Measurements from ENCODE around the gene TOE1. TPM values are rescaled to one million over a fixed set of nuclear protein-coding genes. Genes with fewer than 3 reads are reported as not detected.

The TOE1 gene
- total RNA-seq, 1 experiment from 2014 or later, result 31.2 TPM

DNA sequence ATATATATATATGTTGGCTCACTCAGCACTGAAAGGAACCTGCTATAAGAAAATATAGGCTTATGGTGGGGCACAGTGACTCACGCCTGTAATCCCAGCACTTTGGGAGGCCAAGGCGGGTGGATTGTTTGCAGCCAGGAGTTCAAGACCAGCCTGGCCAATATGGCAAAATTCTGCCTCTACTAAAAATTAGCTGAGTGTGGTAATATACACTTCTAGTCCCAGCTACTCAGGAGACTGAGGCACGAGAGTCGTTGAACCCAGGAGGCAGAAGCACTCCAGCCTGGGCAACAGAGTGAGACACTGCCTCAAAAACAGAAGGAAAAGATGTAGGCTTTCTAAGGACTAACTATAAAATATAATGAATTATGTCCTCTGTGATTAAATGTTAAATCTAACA lies 14.9 kb downstream of the TOE1 start:
- H3K27ac ChIP-seq (ENCODE audit: insufficient read length, low read depth, low read length), result no peak overlapping the region

More for the DNA sequence above, 14.9 kb downstream of the TOE1 start:
- Histone ChIP-seq H2AK5ac (ENCODE audit: insufficient read length, low read length) (no peak overlapping the region), H2BK120ac (ENCODE audit: low read depth, low read length, poor library complexity, severe bottlenecking) (no peak overlapping the region), H2BK12ac (ENCODE audit: insufficient read length, low read depth, low read length) (no peak overlapping the region), H3K79me1 (ENCODE audit: insufficient read depth, low read depth, low read length, poor library complexity, severe bottlenecking) (no peaks in the 10 kb centered on the region), H4K5ac (ENCODE audit: insufficient read length, low read depth, low read length) (no peak overlapping the region), H3K27me3 (ENCODE audit: insufficient read depth, low read length) (no peaks in the 10 kb centered on the region), H3K4me1 (ENCODE audit: insufficient read depth, low read length) (no peaks in the 10 kb centered on the region; the same call in 1 of the 2 replicates), H3K9me3 (ENCODE audit: control insufficient read depth, low read depth, low read length) (no peaks in the 10 kb centered on the region), H3K23me2 (ENCODE audit: insufficient read length, low read depth, low read length, poor library complexity, severe bottlenecking) (no peaks in the 10 kb centered on the region), H4K8ac (replicated peaks; ENCODE audit: insufficient read length, low read depth, low read length) (no peak overlapping the region), H3K14ac (ENCODE audit: insufficient read depth, low read length) (no peak overlapping the region), H2AFZ (ENCODE audit: low read length) (no peak overlapping the region), H4K20me1 (ENCODE audit: control insufficient read depth, insufficient read depth, insufficient read length) (no peaks in the 10 kb centered on the region), H3K56ac (ENCODE audit: insufficient read length, low read depth, low read length) (no peak overlapping the region), H4K91ac (ENCODE audit: insufficient read length, low read depth, low read length) (no peak overlapping the region), H2BK5ac (ENCODE audit: insufficient read length, low read length) (no peak overlapping the region), H2BK15ac (ENCODE audit: low read depth, low read length) (no peak overlapping the region), H3K18ac (ENCODE audit: insufficient read length, low read depth, low read length) (no peak overlapping the region), H2BK20ac (ENCODE audit: low read depth, low read length, poor library complexity, severe bottlenecking) (no peak overlapping the region), H3K79me2 (ENCODE audit: insufficient read depth, low read length) (no peaks in the 10 kb centered on the region), H3K9ac (ENCODE audit: extremely low read depth, insufficient read length, low read length) (no peak overlapping the region), H3K4me2 (ENCODE audit: insufficient read depth, insufficient read length, low read length) (no peak overlapping the region), H3T11ph (ENCODE audit: low read length) (no peak overlapping the region), H3K4ac (ENCODE audit: low read depth, low read length) (no peak overlapping the region), H3K23ac (ENCODE audit: insufficient read length, low read depth, low read length) (no peak overlapping the region)
- DNase-seq, result no peak
- Mint-ChIP-seq H3K4me1 (peaks cover 6 to 8% of the 10 kb centered on the region in 2 experiments), H3K4me3 (no peak overlapping the region), H3K9me3 (no peaks in the 10 kb centered on the region), H3K36me3 (ENCODE audit: insufficient read depth in 1 of 3, low read depth in 3 of 3) (no peaks in the 10 kb centered on the region), H3K27ac (no peak overlapping the region), H3K27me3 (ENCODE audit: low read depth) (no peaks in the 10 kb centered on the region)
- no peak for TF ChIP-seq CTCF (conservative IDR thresholded peaks at IDR 0.05)
- WGBS (ENCODE audit: extremely low coverage, insufficient read length, low lambda C conversion rate), result no CpG with 5 or more reads among the region's 4 CpGs
